ENCODE results near the gene APOL1.

The APOL1 gene

DNA sequence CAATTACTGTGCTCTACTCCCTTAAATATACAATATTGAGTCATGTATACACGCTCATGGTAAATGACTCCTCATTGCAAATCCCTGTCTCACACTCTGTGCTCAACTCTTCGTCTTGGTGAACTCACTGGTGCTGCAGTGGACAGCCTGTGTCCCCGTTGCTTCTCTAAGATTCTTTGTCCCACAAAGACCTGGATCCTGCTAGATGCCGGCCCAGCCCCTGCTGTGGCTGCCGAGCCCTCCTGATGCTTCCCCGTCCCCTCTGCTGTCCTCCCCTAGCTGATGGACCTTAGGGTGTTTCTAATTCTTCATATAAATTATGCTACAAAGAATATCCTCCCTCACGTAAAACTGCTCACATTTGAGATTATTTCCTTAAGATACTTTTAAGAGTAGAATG, 19.1 kb upstream of the APOL1 start:
- no peaks in the 10 kb centered on the region for H3K79me2 ChIP-seq
- no peak overlapping the region for H3K4me3 ChIP-seq (ENCODE audit: low read depth, low read length)
- no peak overlapping the region for H3K9ac ChIP-seq
- H3K4me1 ChIP-seq, result peaks cover 3% of the 10 kb centered on the region
- TF ChIP-seq, protein P1, sequence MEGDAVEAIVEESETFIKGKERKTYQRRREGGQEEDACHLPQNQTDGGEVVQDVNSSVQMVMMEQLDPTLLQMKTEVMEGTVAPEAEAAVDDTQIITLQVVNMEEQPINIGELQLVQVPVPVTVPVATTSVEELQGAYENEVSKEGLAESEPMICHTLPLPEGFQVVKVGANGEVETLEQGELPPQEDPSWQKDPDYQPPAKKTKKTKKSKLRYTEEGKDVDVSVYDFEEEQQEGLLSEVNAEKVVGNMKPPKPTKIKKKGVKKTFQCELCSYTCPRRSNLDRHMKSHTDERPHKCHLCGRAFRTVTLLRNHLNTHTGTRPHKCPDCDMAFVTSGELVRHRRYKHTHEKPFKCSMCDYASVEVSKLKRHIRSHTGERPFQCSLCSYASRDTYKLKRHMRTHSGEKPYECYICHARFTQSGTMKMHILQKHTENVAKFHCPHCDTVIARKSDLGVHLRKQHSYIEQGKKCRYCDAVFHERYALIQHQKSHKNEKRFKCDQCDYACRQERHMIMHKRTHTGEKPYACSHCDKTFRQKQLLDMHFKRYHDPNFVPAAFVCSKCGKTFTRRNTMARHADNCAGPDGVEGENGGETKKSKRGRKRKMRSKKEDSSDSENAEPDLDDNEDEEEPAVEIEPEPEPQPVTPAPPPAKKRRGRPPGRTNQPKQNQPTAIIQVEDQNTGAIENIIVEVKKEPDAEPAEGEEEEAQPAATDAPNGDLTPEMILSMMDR (IDR thresholded peaks at IDR 0.05), result no peak
- H2AFZ ChIP-seq, result no peak overlapping the region
- no peak overlapping the region for H3K27ac ChIP-seq
- H3K36me3 ChIP-seq (ENCODE audit: control insufficient read depth, insufficient read depth, low read length), result no peaks in the 10 kb centered on the region
- no peak overlapping the region for H3K4me2 ChIP-seq (ENCODE audit: low read length)
- H3K9me3 ChIP-seq (ENCODE audit: control insufficient read depth, low read length), result no peaks in the 10 kb centered on the region
- no peaks in the 10 kb centered on the region for H3K27me3 ChIP-seq (ENCODE audit: control insufficient read depth, insufficient read depth, low read length)

DNA sequence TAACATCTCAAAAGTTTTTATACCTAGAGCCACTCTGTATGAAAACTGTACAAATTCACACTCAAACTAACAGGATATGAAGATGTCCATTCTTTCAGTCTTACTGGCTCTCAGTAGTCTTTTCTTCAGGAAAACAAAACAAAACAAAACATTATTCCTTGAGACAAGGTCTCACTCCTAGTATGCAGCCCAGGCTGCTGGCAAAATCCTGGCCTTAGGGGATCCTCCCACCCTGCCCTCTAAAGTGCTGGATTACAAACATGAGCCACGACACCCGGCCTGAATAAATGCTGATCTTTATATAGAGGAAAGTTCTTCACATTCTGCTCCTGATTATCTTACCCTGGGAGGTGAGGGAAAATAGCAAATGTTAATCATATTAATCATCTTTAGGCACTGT, 18.7 kb upstream of the APOL1 start:
- H2AFZ ChIP-seq, result no peak overlapping the region
- TF ChIP-seq, protein P1 (IDR thresholded peaks at IDR 0.05), result no peak
- H3K4me3 ChIP-seq (ENCODE audit: low read depth, low read length), result no peak overlapping the region
- no peaks in the 10 kb centered on the region for H3K27me3 ChIP-seq (ENCODE audit: control insufficient read depth, insufficient read depth, low read length)
- H3K36me3 ChIP-seq (ENCODE audit: control insufficient read depth, insufficient read depth, low read length), result no peaks in the 10 kb centered on the region
- peaks cover 3% of the 10 kb centered on the region for H3K4me1 ChIP-seq
- H3K27ac ChIP-seq, result no peak overlapping the region
- H3K79me2 ChIP-seq, result no peaks in the 10 kb centered on the region
- H3K9me3 ChIP-seq (ENCODE audit: control insufficient read depth, low read length), result no peaks in the 10 kb centered on the region
- H3K9ac ChIP-seq, result no peak overlapping the region
- H3K4me2 ChIP-seq (ENCODE audit: low read length), result no peak overlapping the region

DNA sequence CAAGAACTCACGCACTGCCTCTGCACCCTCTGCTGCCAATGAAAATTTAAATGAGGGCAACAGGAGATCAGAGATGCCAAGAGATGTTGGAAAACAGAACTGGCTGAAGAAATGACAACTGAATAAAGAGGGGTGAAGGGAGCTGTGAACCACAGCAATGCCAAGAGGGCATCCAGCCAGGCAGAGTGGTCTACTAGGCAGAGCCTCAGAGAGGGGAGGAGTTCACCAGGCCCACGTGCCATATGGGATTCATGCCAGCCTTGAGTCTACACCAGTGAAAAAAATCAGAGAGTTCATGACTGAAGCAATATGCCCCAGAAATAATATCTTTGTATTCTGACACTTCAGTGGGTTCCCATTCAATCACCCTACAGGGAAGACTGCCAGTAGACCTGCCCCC, 18.0 kb upstream of the APOL1 start:
- H3K4me1 ChIP-seq, result peaks cover 3% of the 10 kb centered on the region
- H2AFZ ChIP-seq, result no peak overlapping the region
- H3K4me2 ChIP-seq (ENCODE audit: low read length), result no peak overlapping the region
- H3K27me3 ChIP-seq (ENCODE audit: control insufficient read depth, insufficient read depth, low read length), result no peaks in the 10 kb centered on the region
- H3K79me2 ChIP-seq, result no peaks in the 10 kb centered on the region
- no peaks in the 10 kb centered on the region for H3K36me3 ChIP-seq (ENCODE audit: control insufficient read depth, insufficient read depth, low read length)
- no peak overlapping the region for H3K9ac ChIP-seq
- TF ChIP-seq, protein P1 (IDR thresholded peaks at IDR 0.05), result no peak
- H3K4me3 ChIP-seq (ENCODE audit: low read depth, low read length), result no peak overlapping the region
- no peak overlapping the region for H3K27ac ChIP-seq
- no peaks in the 10 kb centered on the region for H3K9me3 ChIP-seq (ENCODE audit: control insufficient read depth, low read length)

DNA sequence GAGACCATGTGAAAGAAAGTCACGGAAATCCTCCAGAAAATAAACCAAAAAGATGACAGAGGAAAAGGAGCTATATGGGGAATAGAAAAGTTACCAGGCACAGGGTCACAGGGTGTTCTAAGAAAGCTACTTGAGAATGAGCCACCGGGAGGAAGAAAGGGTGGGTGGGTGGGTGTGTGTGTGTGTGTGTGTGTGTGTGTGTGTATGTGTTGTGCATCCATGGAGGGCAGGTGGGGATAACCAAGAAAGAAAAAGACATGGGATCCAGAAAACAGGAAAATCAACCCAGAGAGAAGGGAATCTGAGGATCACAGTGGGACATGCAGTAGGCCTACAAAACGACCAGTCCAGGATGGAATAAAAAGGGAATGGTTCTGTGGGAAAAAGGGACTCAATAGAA, 17.3 kb upstream of the APOL1 start:
- Histone ChIP-seq H3K9me3 (ENCODE audit: control insufficient read depth, low read length) (no peaks in the 10 kb centered on the region), H3K4me3 (ENCODE audit: low read depth, low read length) (no peak overlapping the region), H3K27ac (no peak overlapping the region), H3K36me3 (ENCODE audit: control insufficient read depth, insufficient read depth, low read length) (no peaks in the 10 kb centered on the region), H3K4me2 (ENCODE audit: low read length) (no peak overlapping the region), H2AFZ (no peak overlapping the region), H3K79me2 (no peaks in the 10 kb centered on the region), H3K4me1 (peaks cover 3% of the 10 kb centered on the region), H3K27me3 (ENCODE audit: control insufficient read depth, insufficient read depth, low read length) (no peaks in the 10 kb centered on the region), H3K9ac (no peak overlapping the region)
- TF ChIP-seq, protein P1 (IDR thresholded peaks at IDR 0.05), result no peak

DNA sequence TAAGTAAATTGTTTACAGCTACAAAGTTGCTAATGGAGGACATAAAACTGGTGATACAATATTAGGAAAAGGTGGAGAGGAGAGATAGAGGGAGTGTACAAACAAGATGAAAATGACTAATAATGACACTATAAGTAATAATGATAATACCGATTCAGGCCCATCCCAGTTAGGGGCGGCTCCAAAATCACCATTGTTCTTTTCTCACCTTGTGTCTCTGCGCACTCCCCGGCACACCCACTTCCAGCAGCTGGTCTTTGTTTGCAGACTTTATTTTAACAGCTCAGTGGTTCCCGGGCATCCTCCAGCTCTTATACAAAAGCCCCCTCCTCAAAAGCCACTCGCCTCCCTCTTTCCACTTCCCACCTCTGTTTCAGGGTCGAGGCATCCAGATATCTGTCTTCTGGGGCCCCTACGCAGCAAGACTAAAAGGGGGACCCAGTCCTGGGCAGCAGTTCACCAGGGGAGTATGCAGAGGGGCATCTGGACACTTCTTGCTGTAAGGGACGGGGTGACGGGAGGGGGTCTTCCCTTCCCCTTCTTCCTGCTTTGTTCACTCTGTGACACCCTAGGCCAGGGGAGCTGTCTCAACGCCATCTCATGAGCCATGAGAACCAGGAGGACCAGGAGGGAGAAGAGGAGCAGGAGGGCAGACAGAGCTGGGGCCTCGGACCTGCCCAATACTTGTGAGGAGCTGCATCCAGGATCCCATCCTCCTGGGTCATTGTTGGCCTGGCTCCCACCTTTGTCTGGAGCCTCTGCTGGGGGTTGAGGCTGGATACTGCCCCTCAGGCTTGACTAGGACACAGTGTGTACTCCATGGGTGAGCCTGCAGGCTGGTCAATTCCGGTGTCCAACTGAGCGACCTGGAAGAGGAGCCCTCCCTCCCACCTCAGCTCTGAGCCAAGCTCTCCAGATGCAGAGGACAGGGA, 16.3 kb upstream of the APOL1 start:
- no peak overlapping the region for H3K4me2 ChIP-seq (ENCODE audit: low read length)
- no peak overlapping the region for H3K27ac ChIP-seq
- no peak overlapping the region for H3K4me3 ChIP-seq (ENCODE audit: low read depth, low read length)

More for the DNA sequence above, 16.3 kb upstream of the APOL1 start:
- H3K9me3 ChIP-seq (ENCODE audit: control insufficient read depth, low read length), result no peaks in the 10 kb centered on the region
- H3K79me2 ChIP-seq, result no peaks in the 10 kb centered on the region
- H3K36me3 ChIP-seq (ENCODE audit: control insufficient read depth, insufficient read depth, low read length), result no peaks in the 10 kb centered on the region
- H3K27me3 ChIP-seq (ENCODE audit: control insufficient read depth, insufficient read depth, low read length), result no peaks in the 10 kb centered on the region
- peaks cover 3% of the 10 kb centered on the region for H3K4me1 ChIP-seq
- TF ChIP-seq, protein P1 (IDR thresholded peaks at IDR 0.05), result no peak
- no peak overlapping the region for H2AFZ ChIP-seq
- no peak overlapping the region for H3K9ac ChIP-seq

All from parathyroid adenoma (tissue), 2 donors.